Vagina (tissue), 2 donors: ENCODE measurements around the gene FITM2. TPM values are rescaled to one million over a fixed set of nuclear protein-coding genes. Genes with fewer than 3 reads are reported as not detected.
A peak's percentile ranks its signal among the peaks of the same experiment; 100 is the strongest.

Experiments used
- DNase-seq, 2 donors: peaks; one replicate each; pipeline ENCODE4 v3.0.0-alpha.2; 2017; ENCODE audit errors: extremely low spot score in 2 of 2
- H3K27ac ChIP-seq: fragments of 200-600 bp; sonication (generic); one replicate; pipeline ENCODE4 v1.5.1; 2019
- H3K27me3 ChIP-seq: fragments of 200-600 bp; sonication (generic); one replicate; pipeline ENCODE4 v1.5.1; 2019
- H3K36me3 ChIP-seq, 2 donors: fragments of 200-600 bp; sonication (generic); one replicate each; pipeline ENCODE4 v1.5.1; 2017 to 2019
- H3K4me1 ChIP-seq: fragments of 200-600 bp; sonication (generic); one replicate; pipeline ENCODE4 v1.5.1; 2019
- H3K4me3 ChIP-seq, 2 donors: fragments of 200-600 bp; sonication (generic); 1 replicate in 1 of 2; 2 replicates in 1 of 2; pipeline ENCODE4 v1.5.1; 2016 to 2019
- H3K9me3 ChIP-seq: fragments of 200-600 bp; sonication (generic); one replicate; pipeline ENCODE4 v1.5.1; 2019
- POLR2A ChIP-seq, 2 donors: fragments of 450-650 bp; IDR thresholded peaks; one replicate each; pipeline ENCODE4 v1.6.1; 2017; ENCODE audit warnings: antibody characterized with exemption in 2 of 2, mild to moderate bottlenecking in 2 of 2, moderate library complexity in 2 of 2
- POLR2AphosphoS5 ChIP-seq, 2 donors: sonication (generic); formaldehyde crosslinking; IDR thresholded peaks; one replicate each; pipeline ENCODE4 v1.9.0; 2017; ENCODE audit warnings: antibody characterized with exemption in 2 of 2, mild to moderate bottlenecking in 2 of 2, low read depth in 1 of 2; ENCODE audit not compliant: insufficient read depth in 1 of 2
- intact Hi-C: fragments of 100-400 bp; cut with DNase I; formaldehyde crosslinking; loops from one replicate; pipeline ENCODE4 v1.15.1; 2023
- total RNA-seq: library from RNA; depleted of rRNA; stranded (reverse); fragments of >200 nt; gene quantifications from one replicate; pipeline ENCODE4 v1.2.3, GENCODE V29; 2016
- TF ChIP-seq, protein P1 (sequence below), 3 experiments: fragments of 450-650 bp in 2 of 3; fragments of 200-600 bp in 1 of 3; sonication (generic) in 1 of 3; IDR thresholded peaks; one replicate each; pipeline ENCODE4 v1.5.1; 2017 to 2019; ENCODE audit warnings: antibody characterized with exemption in 3 of 3, mild to moderate bottlenecking in 2 of 3, moderate library complexity in 2 of 3

The FITM2 gene
- total RNA-seq, 1 donor from 2014 or later, result 7.4 TPM

DNA sequence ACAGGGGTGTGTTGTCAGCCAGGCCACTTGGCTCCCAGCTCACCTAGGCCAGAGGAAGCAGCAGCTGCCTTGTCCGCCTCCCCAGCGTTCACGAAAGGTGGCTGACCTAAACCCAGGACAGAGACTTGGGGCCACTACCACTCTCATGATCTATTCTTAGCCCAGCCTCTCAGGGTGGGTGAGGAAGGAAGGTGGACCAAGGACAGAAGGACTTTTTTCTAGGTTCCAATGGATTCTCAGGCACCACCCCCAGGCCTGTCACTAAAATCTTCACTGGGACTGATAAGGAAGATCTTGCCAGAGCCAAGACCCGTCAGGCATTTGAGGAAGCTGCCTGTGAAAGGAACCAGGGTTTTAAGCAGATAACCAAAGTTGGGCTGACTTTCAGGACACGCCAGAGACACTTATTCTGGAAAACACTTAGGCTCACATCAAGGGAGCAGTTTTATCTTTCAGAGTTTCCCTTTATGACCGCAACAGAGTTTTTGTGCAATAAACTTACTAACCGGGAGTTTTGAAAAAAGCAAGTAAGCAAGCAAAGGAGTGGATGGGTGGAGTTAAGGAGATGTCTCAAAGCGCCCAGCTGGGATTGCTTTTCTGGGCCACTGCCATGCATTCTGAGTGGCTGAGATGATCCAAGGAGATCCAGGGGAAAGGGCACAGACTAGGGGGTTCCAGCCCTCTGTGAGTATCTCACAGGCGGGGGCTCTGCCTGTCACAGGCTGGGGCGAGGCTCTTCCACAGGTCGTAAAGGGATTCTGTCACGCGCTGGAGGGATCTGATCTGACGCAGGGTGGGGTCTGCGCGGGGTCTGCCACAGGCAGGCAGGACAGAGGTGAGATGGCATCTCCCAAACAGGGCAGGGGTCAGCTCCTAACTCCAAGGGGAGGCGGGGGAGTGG lies 989 bp downstream of the FITM2 start:
- no peak for DNase-seq
- Histone ChIP-seq H3K9me3 (no peaks in the 10 kb centered on the region), H3K27me3 (no peaks in the 10 kb centered on the region), H3K27ac (peak overlapping the region; percentile 78), H3K4me1 (peaks cover 23% of the 10 kb centered on the region), H3K4me3 (peak overlapping the region; percentile 95 to 99), H3K36me3 (peaks cover 0 to 9% of the 10 kb centered on the region in 2 donors)
- TF ChIP-seq, protein P1, sequence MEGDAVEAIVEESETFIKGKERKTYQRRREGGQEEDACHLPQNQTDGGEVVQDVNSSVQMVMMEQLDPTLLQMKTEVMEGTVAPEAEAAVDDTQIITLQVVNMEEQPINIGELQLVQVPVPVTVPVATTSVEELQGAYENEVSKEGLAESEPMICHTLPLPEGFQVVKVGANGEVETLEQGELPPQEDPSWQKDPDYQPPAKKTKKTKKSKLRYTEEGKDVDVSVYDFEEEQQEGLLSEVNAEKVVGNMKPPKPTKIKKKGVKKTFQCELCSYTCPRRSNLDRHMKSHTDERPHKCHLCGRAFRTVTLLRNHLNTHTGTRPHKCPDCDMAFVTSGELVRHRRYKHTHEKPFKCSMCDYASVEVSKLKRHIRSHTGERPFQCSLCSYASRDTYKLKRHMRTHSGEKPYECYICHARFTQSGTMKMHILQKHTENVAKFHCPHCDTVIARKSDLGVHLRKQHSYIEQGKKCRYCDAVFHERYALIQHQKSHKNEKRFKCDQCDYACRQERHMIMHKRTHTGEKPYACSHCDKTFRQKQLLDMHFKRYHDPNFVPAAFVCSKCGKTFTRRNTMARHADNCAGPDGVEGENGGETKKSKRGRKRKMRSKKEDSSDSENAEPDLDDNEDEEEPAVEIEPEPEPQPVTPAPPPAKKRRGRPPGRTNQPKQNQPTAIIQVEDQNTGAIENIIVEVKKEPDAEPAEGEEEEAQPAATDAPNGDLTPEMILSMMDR (IDR thresholded peaks at IDR 0.05), result no peak
- TF ChIP-seq POLR2AphosphoS5 (IDR thresholded peaks at IDR 0.05; ENCODE audit: insufficient read depth in 1 of 2, low read depth in 1 of 2), result no peak
- TF ChIP-seq POLR2A (IDR thresholded peaks at IDR 0.05), result no peak
- intact Hi-C loops, result no loop called here

- DNase-seq, result no peak
- Histone ChIP-seq H3K27ac (no peak overlapping the region), H3K36me3 (peaks cover 0 to 9% of the 10 kb centered on the region in 2 donors), H3K4me3 (no peak overlapping the region), H3K27me3 (no peaks in the 10 kb centered on the region), H3K9me3 (no peaks in the 10 kb centered on the region), H3K4me1 (peaks cover 23% of the 10 kb centered on the region)
- intact Hi-C loops, result no loop called here
- no peak for TF ChIP-seq POLR2AphosphoS5 (IDR thresholded peaks at IDR 0.05; ENCODE audit: insufficient read depth in 1 of 2, low read depth in 1 of 2)
- TF ChIP-seq, protein P1 (IDR thresholded peaks at IDR 0.05), result no peak
- no peak for TF ChIP-seq POLR2A (IDR thresholded peaks at IDR 0.05)
These were observed 4.1 kb downstream of the FITM2 start for GRCh38 chr20:44306927-44307326.

GRCh38 chr20:44304383-44304782 lies 6.6 kb downstream of the FITM2 start:
- H3K4me3 ChIP-seq, result no peak overlapping the region
- intact Hi-C loops, result no loop called here
- no peak overlapping the region for H3K27ac ChIP-seq
- no peak for DNase-seq
- peaks cover 0 to 9% of the 10 kb centered on the region in 2 donors for H3K36me3 ChIP-seq
- H3K4me1 ChIP-seq, result peaks cover 8% of the 10 kb centered on the region
- no peaks in the 10 kb centered on the region for H3K9me3 ChIP-seq
- no peak for TF ChIP-seq POLR2AphosphoS5 (IDR thresholded peaks at IDR 0.05; ENCODE audit: insufficient read depth in 1 of 2, low read depth in 1 of 2)
- TF ChIP-seq, protein P1 (IDR thresholded peaks at IDR 0.05), result no peak
- TF ChIP-seq POLR2A (IDR thresholded peaks at IDR 0.05), result no peak
- H3K27me3 ChIP-seq, result no peaks in the 10 kb centered on the region

DNA sequence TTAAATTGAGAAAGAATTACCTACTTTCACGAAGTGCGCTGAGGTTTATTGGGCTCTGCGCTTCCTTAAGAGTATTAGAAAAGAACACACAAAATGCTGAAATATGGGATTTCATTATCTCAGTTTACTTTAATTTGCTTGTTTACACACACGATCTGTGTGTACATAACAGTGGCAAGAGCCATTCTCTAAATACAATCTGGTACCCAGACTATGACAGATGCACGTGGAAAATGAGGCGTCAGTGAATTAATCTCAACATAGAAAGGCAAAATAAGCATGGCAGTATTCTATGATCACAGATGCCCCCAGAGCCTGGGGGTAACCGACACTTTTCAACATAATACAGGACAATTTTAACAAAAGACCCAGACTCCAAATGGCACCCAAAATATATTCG lies 8.3 kb downstream of the FITM2 start:
- H3K27me3 ChIP-seq, result no peaks in the 10 kb centered on the region
- no peak overlapping the region for H3K27ac ChIP-seq
- H3K4me1 ChIP-seq, result no peaks in the 10 kb centered on the region
- DNase-seq, result no peak
- TF ChIP-seq POLR2A (IDR thresholded peaks at IDR 0.05) (no peak), POLR2AphosphoS5 (IDR thresholded peaks at IDR 0.05; ENCODE audit: insufficient read depth in 1 of 2, low read depth in 1 of 2) (no peak)
- TF ChIP-seq, protein P1 (IDR thresholded peaks at IDR 0.05), result no peak
- intact Hi-C loops, result no loop called here
- no peak overlapping the region for H3K4me3 ChIP-seq
- H3K9me3 ChIP-seq, result no peaks in the 10 kb centered on the region
- peaks cover 0 to 9% of the 10 kb centered on the region in 2 donors for H3K36me3 ChIP-seq
